ENCODE measurements around the gene ASTE1. TPM values are rescaled to one million over a fixed set of nuclear protein-coding genes. Genes with fewer than 3 reads are reported as not detected.
"Not testable (repeated sequence)": the region's sequence is repeated elsewhere in the genome, so short reads cannot be mapped to it uniquely, and the experiment has no call there.

The ASTE1 gene
- 11.2 and 13.9 TPM in 2 replicates for total RNA-seq

GRCh38 chr3:131026321-131027151 lies at the start of gene ASTE1, which contains the start of gene NEK11:
Gene ASTE1 (minus strand): TSS chr3:131026825. CDS start chr3:131025306, 1,519 bp downstream.
Gene NEK11 (plus strand): TSS chr3:131026877. CDS start chr3:131029709, 2,832 bp downstream.
- intact Hi-C loops (cut with micrococcal nuclease): loop anchor here (1.0 to 2.0 kb wide), 6 partner anchors 133 to 1390 kb away; partner anchors contain the start of genes CPNE4, DNAJC13, MRPL3 and NUDT16

- intact Hi-C loops (cut with micrococcal nuclease): no loop called here
Observed at GRCh38 chr3:131075632-131076328, 49.2 kb upstream of the ASTE1 start.

- intact Hi-C loops (cut with micrococcal nuclease): no loop called here
Observed at GRCh38 chr3:131072845-131073244, 46.2 kb upstream of the ASTE1 start.

- intact Hi-C loops (cut with micrococcal nuclease): no loop called here
Observed at GRCh38 chr3:131072099-131072559, 45.5 kb upstream of the ASTE1 start.

GRCh38 chr3:131067983-131068382 lies 41.4 kb upstream of the ASTE1 start:
- intact Hi-C loops (cut with micrococcal nuclease): no loop called here

GRCh38 chr3:131053043-131053859 lies 26.6 kb upstream of the ASTE1 start:
- intact Hi-C loops (cut with micrococcal nuclease): no loop called here

- intact Hi-C loops (cut with micrococcal nuclease): no loop called here
Observed at GRCh38 chr3:131050001-131050400, 23.4 kb upstream of the ASTE1 start.

GRCh38 chr3:131048030-131048429 lies 21.4 kb upstream of the ASTE1 start:
- intact Hi-C loops (cut with micrococcal nuclease): no loop called here

- intact Hi-C loops (cut with micrococcal nuclease): no loop called here
Observed at GRCh38 chr3:131047582-131047981, 21.0 kb upstream of the ASTE1 start.

GRCh38 chr3:131042271-131042985 lies 15.8 kb upstream of the ASTE1 start:
- intact Hi-C loops (cut with micrococcal nuclease): not testable (repeated sequence)

GRCh38 chr3:131038326-131038725 lies 11.7 kb upstream of the ASTE1 start:
- intact Hi-C loops (cut with micrococcal nuclease): no loop called here

GRCh38 chr3:131036986-131037385 lies 10.4 kb upstream of the ASTE1 start:
- intact Hi-C loops (cut with micrococcal nuclease): no loop called here

GRCh38 chr3:131036200-131036816 lies 9.7 kb upstream of the ASTE1 start:
- intact Hi-C loops (cut with micrococcal nuclease): no loop called here

GRCh38 chr3:131033480-131034080 lies 7.0 kb upstream of the ASTE1 start:
- intact Hi-C loops (cut with micrococcal nuclease): loop anchor here (1.0 to 5.0 kb wide), 2 partner anchors 456 to 1149 kb away; no protein-coding TSS in a partner anchor

- intact Hi-C loops (cut with micrococcal nuclease): loop anchor here (5.0 kb wide), 1 partner anchor 1151 kb away; no protein-coding TSS in a partner anchor
Observed at GRCh38 chr3:131031660-131032059, 5.0 kb upstream of the ASTE1 start.

GRCh38 chr3:131028844-131029243 lies 2.2 kb upstream of the ASTE1 start:
- intact Hi-C loops (cut with micrococcal nuclease): no loop called here

GRCh38 chr3:131025539-131025938 lies 1.1 kb downstream of the ASTE1 start:
- intact Hi-C loops (cut with micrococcal nuclease): no loop called here

- intact Hi-C loops (cut with micrococcal nuclease): no loop called here
Observed at GRCh38 chr3:131020122-131020693, 6.4 kb downstream of the ASTE1 start.

- intact Hi-C loops (cut with micrococcal nuclease): no loop called here
Observed at GRCh38 chr3:131018970-131019369, 7.7 kb downstream of the ASTE1 start.

Data from T-helper 2 cell treated with Interferon-gamma antibody and Interleukin-4, amounts not matched to agents 100 ng/mL and 5 ng/mL, for 36 hours (primary cell).